NCI-H748 treated with DMSO at 0.1 percent for 48 hours (cell line): Measurements from ENCODE around the gene FCRLA.

Experiments used
- DNase-seq: peaks from one replicate; lab custom pipeline; 2025; lab: John Stamatoyannopoulos, UW

The FCRLA gene

GRCh38 chr1:161731981-161732718 is 25.1 kb downstream of the FCRLA start:
- DNase-seq: no peak

GRCh38 chr1:161733526-161733925 is 26.5 kb downstream of the FCRLA start:
- no peak for DNase-seq

- DNase-seq: no peak
Measured at GRCh38 chr1:161735837-161736236, 28.8 kb downstream of the FCRLA start.

DNA sequence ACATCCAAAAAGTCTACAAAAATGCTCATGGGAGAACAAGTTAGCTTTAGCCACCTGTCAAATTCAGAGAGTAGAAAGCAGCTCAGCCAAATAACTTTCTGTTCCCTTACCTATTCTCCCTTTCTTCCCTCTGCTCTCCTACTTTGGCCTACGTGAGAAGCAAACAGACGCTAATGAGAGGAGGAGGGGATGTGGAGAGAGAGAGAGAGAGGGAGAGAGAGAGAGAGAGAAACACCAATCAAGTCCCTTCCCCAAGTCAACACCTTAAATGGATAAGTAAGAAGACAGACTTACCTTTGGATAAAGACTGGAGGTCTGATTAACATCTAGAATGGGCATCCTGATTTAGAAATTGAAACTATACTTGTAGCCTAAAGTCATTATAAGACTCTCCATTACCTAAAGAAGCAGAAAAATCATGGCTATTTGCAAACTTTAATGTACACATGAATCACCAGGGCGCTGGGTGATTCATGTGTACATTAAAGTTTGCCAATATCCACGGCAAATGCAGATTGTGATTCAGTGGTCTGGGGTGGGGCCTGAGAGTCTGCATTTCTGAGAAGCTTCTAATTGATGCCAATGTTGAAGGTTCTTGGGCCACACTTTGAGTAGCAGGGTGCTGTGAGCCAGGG is 29.4 kb downstream of the FCRLA start:
- no peak for DNase-seq

DNA sequence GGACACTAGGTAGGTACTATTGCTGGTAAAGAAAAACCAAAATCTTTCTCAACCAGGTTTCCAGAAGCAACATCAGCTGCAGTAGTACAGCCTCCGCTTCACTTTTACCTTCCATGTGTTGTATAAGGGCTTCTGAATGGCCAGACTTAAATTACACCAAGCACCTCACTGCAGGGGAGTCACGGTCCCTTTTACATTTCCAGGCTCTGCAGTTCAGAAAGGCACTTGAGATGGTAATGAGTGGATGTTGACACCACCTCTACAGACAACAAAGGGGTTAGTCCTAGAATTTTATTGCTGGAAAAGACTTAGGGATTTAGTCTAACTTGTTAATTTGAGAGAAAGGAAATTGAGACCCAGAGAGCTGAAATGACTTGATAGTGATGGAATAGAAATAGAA is 30.6 kb downstream of the FCRLA start:
- DNase-seq: no peak

DNA sequence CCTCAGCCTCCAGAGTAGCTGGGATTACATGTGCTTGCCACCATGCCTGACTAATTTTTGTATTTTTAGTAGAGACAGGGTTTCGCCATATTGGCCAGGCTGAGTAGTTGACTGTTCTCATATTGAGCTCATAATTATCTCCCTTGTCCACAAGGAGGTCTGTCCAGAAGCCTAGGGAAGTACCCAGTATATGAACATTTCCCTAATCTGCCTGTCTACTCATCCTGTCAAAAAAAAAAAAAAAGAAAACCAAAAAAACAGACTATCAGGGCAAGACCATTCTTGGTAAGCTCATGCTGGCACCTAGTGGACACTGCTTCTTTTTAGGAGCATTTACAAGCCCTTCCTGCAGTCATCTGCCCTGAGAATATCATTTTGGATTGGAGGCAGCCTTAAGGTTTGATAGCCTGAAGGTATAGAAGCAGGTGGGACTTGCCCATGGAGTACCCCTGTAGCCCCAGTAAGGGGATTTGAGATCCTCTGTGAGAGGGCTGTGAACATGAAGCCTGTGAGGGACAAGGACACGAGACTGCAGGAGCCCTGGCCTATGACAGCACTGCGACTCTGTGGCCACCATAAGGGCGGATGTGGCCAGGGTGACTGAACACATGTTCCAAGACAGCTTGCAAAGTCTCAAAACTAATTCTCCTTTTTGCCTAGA is 31.7 kb downstream of the FCRLA start:
- peak; percentile 29 for DNase-seq

DNA sequence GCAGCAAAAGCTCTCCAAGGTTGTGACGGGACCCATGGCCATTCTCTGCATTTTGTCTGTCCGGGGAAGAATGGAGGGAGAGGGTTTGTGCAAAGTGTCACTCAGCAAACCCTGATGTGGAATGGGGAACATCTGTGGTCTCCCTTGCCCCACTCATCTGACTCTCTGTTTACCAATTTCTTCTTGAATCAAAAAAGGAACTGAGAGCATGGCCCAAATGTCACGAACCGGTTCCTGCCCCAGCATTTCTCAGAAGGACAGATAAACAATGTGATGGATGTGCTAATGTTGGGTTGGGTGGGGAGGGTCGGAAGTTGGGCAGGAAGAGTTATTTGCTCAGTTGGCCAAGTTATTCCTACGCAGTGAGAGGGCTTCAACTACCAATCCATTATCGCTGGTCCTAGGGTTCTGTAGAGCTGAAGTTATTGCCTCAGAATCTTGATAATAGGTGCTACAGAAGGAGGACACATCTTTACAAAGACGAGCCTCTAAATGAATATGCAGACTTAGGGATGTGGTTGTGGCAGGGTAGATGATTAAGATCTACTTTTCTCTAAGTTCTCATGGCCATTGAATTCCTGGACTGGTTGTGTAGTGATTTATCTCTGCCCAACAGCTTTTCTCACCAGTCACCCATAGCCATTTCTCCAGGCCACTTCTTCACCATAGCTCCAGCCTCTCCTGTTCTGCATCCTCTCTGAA is 33.0 kb downstream of the FCRLA start:
- no peak for DNase-seq

- DNase-seq: no peak
Measured at GRCh38 chr1:161740921-161741320, 33.9 kb downstream of the FCRLA start.

GRCh38 chr1:161743231-161743630 is 36.2 kb downstream of the FCRLA start:
- no peak for DNase-seq

DNA sequence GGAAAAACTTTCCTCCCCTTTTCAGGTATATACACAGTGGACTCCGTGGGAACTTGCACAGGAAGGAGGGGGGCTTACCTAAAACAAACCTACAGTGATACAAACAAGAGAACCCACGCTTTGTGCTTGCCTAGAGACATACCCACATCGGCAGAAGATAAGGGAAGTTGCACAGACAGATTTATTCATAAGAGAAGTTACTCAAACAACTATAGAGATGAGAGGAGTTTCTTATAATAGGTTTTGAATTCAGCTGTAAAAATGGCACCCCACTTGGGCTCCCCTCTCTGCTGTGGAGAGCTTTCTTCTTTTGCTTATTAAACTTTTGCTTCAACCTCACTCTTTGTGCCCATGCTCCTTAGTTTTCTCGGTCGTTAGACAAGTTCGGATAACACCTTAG is 40.8 kb downstream of the FCRLA start:
- DNase-seq: no peak

DNA sequence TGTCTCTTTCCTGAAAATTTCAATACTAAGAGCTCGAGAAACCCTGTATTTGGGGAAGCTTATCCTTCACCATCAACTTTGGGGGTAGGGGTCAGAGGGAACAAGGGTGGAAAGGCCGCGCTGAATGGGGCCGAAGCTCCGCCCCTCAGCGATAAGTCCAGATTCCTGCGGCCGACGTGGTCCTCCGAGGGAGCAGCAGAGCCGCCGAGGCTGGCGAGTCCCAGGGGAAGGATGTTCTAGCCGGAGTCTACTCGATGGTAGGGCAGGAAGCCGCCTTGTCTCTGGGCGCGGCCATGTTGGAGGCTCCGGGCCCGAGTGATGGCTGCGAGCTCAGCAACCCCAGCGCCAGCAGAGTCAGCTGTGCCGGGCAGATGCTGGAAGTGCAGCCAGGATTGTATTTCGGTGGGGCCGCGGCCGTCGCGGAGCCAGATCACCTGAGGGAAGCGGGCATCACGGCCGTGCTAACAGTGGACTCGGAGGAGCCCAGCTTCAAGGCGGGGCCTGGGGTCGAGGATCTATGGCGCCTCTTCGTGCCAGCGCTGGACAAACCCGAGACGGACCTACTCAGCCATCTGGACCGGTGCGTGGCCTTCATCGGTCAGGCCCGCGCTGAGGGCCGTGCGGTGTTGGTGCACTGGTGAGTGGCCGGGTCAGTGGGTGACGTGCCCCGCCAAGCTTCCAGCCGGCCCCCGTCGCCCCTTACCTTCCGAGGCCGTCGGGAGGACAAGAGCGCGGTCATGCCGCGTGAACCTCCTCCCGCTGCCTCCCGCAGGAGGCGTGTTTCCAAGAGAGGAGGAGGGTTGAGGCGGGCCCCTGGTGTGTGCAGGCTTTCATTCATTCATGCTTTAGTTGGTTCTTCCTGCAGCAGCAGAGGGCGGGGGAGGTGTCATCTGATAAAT is 42.7 kb downstream of the FCRLA start, which contains the start of gene DUSP12:
DUSP12 (plus strand) TSS at position 278 of the 899 bp plus-strand sequence; CDS start at position 294, 16 bp downstream.
- peak; percentile 89 for DNase-seq

DNA sequence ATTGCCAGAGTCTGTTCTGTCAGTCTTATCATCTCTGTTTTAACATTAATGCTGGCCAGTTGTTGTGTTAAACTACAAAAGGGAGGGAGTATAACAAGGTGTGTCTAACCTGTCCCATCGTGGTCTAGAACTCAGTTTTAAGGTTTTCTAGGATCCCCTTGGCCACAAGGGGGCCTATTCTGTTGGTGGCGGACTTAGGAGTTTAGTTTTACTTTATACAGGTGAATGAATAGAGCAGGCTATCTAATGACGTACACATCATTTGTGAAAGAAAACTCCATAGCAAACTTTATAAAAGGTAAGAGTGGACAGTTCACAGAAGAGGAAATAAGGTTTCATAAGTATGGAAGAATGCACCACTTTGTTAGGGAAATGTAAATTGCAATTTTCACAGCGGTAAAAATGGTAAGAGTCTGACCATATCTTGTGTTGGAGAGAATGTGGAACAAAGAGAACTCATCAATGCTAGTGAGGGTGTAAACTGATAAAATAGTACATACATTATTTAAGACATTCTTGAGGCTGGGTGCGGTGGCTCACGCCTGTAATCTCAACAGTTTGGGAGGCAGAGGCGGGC is 56.6 kb downstream of the FCRLA start:
- no peak for DNase-seq
